COLO668 (cell line): ENCODE measurements around the gene EFNA2.
"Not testable (repeated sequence)": the region's sequence is repeated elsewhere in the genome, so short reads cannot be mapped to it uniquely, and the experiment has no call there.

Source experiments
- DNase-seq: peaks from one replicate; lab custom pipeline; 2025; ENCODE audit not compliant: unreplicated experiment; lab: John Stamatoyannopoulos, UW

EFNA2 gene

GRCh38 chr19:1295169-1296012, 9.7 kb downstream of the EFNA2 start:
- no peak for DNase-seq

GRCh38 chr19:1296078-1296477, 10.4 kb downstream of the EFNA2 start:
- no peak for DNase-seq

- DNase-seq = no peak
Measured at GRCh38 chr19:1296575-1297271, 11.1 kb downstream of the EFNA2 start.

GRCh38 chr19:1298235-1298634, 12.6 kb downstream of the EFNA2 start:
- DNase-seq = no peak

GRCh38 chr19:1299801-1300200, 14.1 kb downstream of the EFNA2 start:
- DNase-seq = no peak

GRCh38 chr19:1300744-1301490, 15.2 kb downstream of the EFNA2 start:
- no peak for DNase-seq

GRCh38 chr19:1302533-1303239, 17.0 kb downstream of the EFNA2 start:
- DNase-seq = no peak

- DNase-seq = peak; percentile 41
Measured at GRCh38 chr19:1304197-1304924, 18.7 kb downstream of the EFNA2 start.

- not testable (repeated sequence) for DNase-seq
Measured at GRCh38 chr19:1305354-1305753, 19.7 kb downstream of the EFNA2 start.

- DNase-seq = no peak
Measured at GRCh38 chr19:1307320-1307719, 21.6 kb downstream of the EFNA2 start.

GRCh38 chr19:1307755-1308303, 22.2 kb downstream of the EFNA2 start:
- DNase-seq = no peak

- no peak for DNase-seq
Measured at GRCh38 chr19:1308718-1309117, 23.0 kb downstream of the EFNA2 start.

- DNase-seq = no peak
Measured at GRCh38 chr19:1309977-1310852, 24.5 kb downstream of the EFNA2 start.

GRCh38 chr19:1310853-1311180, 25.1 kb downstream of the EFNA2 start:
- DNase-seq = no peak

GRCh38 chr19:1311543-1312091, 25.9 kb downstream of the EFNA2 start:
- no peak for DNase-seq

- peak; percentile 34 for DNase-seq
Measured at GRCh38 chr19:1312767-1313694, 27.4 kb downstream of the EFNA2 start.

GRCh38 chr19:1313695-1314613, 28.3 kb downstream of the EFNA2 start:
- no peak for DNase-seq
